Effector memory CD8-positive, alpha-beta T cell (primary cell): Measurements from ENCODE around the gene ARHGAP15.

Source experiments
- ATAC-seq: fragments of 150-1000 bp; cut with Tn5 transposase; replicated peaks from 2 replicates; pipeline ENCODE4 v1.10.0; 2021; ENCODE audit warnings: mild to moderate bottlenecking, moderate library complexity
- DNase-seq, 3 experiments: peaks; one replicate each; pipeline ENCODE4 v3.0.0; 2021
- H3K27ac Mint-ChIP-seq, 2 donors: one replicate each; pipeline ENCODE4 v1.8.0; 2022; ENCODE audit warnings: mild to moderate bottlenecking in 2 of 2, mixed read lengths in 2 of 2, moderate library complexity in 2 of 2
- H3K27me3 Mint-ChIP-seq, 2 donors: one replicate each; pipeline ENCODE4 v1.8.0; 2022; ENCODE audit warnings: mixed read lengths in 2 of 2
- H3K36me3 Mint-ChIP-seq: one replicate; pipeline ENCODE4 v1.8.0; 2022; ENCODE audit warnings: mild to moderate bottlenecking, moderate library complexity, mixed read lengths; ENCODE audit not compliant: insufficient read depth
- H3K4me1 Mint-ChIP-seq, 2 donors: one replicate each; pipeline ENCODE4 v1.8.0; 2022; ENCODE audit warnings: low read depth in 2 of 2, mixed read lengths in 2 of 2
- H3K4me3 Mint-ChIP-seq, 2 donors: one replicate each; pipeline ENCODE4 v1.8.0; 2022; ENCODE audit warnings: mild to moderate bottlenecking in 2 of 2, mixed read lengths in 2 of 2, moderate library complexity in 2 of 2
- H3K9me3 Mint-ChIP-seq, 2 donors: one replicate each; pipeline ENCODE4 v1.8.0; 2022; ENCODE audit warnings: mixed read lengths in 2 of 2

Gene ARHGAP15

DNA sequence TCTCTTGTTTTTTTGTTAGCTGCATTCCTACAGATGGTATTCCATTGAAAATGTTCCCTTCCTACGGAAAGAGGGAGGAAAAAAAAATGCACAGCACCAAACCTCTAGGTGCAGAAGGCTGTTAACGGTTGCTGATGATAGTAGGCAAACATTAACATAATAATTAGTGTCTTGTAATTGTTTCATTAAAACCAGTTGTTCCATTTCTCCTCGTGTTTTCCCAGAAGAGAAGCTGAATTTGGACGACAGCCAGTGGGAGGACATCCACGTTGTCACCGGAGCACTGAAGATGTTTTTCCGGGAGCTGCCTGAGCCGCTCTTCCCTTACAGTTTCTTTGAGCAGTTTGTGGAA, 494.7 kb downstream of the ARHGAP15 start:
- Mint-ChIP-seq H3K9me3 (peaks cover 0 to 4% of the 10 kb centered on the region in 2 donors), H3K4me3 (no peak overlapping the region), H3K36me3 (peaks cover 42% of the 10 kb centered on the region), H3K27ac (no peak overlapping the region), H3K27me3 (no peaks in the 10 kb centered on the region), H3K4me1 (peaks cover 4 to 6% of the 10 kb centered on the region in 2 donors)
- no peak for ATAC-seq
- no peak for DNase-seq

DNA sequence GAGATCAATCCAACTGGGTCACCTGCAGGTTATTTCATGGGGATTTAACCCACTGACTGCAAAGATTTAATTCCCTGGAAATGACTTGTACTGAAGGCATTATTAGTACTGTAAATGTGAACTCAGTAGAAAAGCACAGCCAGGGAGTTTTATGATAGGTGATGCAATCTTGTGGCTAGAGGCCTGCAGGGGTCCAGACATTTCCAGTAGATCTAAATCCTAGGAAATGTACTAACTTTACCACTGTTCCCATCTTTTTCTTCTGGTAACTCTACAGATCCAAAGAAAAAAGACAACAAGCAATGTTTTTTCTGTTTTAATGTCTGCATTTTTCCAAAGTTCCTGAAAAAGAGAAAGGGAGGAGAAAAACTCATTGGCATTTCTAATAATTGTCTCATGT, 500.1 kb downstream of the ARHGAP15 start:
- ATAC-seq = no peak
- Mint-ChIP-seq H3K9me3 (peaks cover 0 to 4% of the 10 kb centered on the region in 2 donors), H3K36me3 (peaks cover 43% of the 10 kb centered on the region), H3K4me1 (peaks cover 4 to 16% of the 10 kb centered on the region in 2 donors), H3K27ac (no peak overlapping the region), H3K27me3 (no peaks in the 10 kb centered on the region), H3K4me3 (no peak overlapping the region)
- no peak for DNase-seq

DNA sequence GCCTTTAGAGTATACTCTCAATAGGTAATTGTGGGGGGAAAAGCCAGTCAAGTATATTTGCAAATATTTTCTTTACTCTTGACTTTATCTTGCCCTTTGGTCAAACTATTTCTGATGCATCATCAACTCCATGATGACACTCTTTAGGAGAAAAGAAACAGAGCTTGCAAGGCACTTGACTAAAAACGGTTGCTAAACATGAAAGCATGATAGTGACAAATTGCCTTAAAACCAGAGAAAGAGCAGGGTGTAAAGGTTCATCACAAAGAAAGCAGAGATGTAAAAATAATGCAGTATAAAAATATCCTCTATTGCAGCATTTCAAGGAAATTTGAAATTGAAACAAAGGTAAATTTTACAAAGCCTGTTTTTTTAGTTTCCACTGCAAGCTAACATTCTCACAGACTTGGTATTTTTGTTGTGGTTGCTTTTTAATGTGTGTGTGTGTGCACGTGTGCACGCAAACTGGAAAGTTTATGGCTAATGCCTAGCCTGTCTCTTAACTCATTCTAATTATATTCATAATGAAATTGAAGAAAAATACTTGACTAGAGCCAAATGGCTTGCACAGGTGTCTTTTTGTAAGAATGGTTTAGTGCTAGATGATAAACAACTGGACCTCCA, 503.6 kb downstream of the ARHGAP15 start:
- ATAC-seq (no peak), DNase-seq (no peak)
- H3K9me3 Mint-ChIP-seq = peaks cover 0 to 7% of the 10 kb centered on the region in 2 donors
- no peak overlapping the region for H3K27ac Mint-ChIP-seq
- H3K4me1 Mint-ChIP-seq = peaks cover 4 to 10% of the 10 kb centered on the region in 2 donors
- H3K27me3 Mint-ChIP-seq = no peaks in the 10 kb centered on the region
- no peak overlapping the region for H3K4me3 Mint-ChIP-seq
- peaks cover 38% of the 10 kb centered on the region for H3K36me3 Mint-ChIP-seq

DNA sequence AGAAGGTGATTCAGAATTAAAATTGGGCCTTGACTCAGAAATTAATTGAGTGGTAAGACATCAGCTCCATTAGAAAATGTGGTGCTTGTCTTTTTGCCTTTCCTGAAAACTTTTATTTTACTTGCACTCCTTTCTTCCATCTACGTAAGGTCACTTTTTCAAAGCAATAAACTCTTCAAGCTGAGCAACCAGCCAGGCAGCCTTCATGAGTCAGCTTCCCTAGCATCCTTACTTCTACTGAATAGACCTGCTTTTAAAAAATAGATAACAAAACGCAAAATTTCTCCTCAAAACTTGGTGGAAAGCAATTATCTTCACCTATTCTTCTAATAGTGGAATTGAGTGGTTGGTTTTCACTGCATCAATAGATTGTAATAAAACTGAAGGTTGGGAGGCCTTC, 504.2 kb downstream of the ARHGAP15 start:
- Mint-ChIP-seq H3K36me3 (peaks cover 38% of the 10 kb centered on the region), H3K4me3 (no peak overlapping the region), H3K9me3 (peaks cover 0 to 7% of the 10 kb centered on the region in 2 donors), H3K4me1 (peaks cover 4 to 10% of the 10 kb centered on the region in 2 donors), H3K27me3 (no peaks in the 10 kb centered on the region), H3K27ac (peak overlapping the region in 1 of 2 donors; percentile 50)
- ATAC-seq = no peak
- no peak for DNase-seq

DNA sequence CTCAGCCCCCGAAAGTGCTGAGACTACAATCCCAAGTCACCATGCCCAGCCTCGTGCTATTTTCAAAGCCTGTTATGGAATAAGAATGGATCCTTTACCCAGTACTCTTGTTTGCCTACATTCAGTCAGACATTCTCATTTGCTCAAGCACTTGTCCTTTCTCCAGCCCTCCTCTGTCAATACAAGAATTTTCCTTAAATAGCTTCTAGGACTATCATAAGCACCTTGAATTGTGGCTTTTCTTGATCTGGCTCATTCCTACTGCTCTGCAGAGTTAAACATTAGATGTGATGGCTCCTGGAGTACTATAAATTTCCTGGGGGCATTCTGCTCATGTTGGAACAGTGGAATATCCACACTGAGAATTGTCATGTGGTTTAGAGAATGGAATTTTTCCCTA, 506.1 kb downstream of the ARHGAP15 start:
- peaks cover 34% of the 10 kb centered on the region for H3K36me3 Mint-ChIP-seq
- H3K27me3 Mint-ChIP-seq = no peaks in the 10 kb centered on the region

DNA sequence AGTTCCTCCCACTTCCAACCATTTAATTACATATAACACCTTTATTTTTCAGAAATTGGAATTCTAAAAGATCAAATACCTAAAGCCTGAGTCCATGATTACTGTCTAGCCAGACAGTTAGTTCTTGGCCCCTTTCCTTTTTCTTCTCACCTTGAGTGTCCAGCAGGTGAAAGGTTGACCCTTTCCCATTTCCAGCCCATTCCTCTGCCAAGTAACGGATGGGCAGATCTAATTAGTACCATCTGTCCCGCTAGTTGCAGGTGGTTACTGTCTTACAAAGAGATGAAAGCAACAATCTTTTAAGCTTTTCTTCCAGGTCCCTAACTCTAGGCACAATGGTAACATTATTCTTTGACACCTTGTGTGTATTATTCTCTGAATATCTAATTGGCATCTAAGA, 506.7 kb downstream of the ARHGAP15 start:
- peaks cover 0 to 10% of the 10 kb centered on the region in 2 donors for H3K4me1 Mint-ChIP-seq
- ATAC-seq (no peak), DNase-seq (no peak)
- no peak overlapping the region for H3K4me3 Mint-ChIP-seq
- no peak overlapping the region for H3K27ac Mint-ChIP-seq
- peaks cover 0 to 7% of the 10 kb centered on the region in 2 donors for H3K9me3 Mint-ChIP-seq
- H3K36me3 Mint-ChIP-seq = peaks cover 36% of the 10 kb centered on the region
- no peaks in the 10 kb centered on the region for H3K27me3 Mint-ChIP-seq

More for the DNA sequence above, 506.1 kb downstream of the ARHGAP15 start:
- ATAC-seq (no peak), DNase-seq (no peak)
- H3K4me1 Mint-ChIP-seq = peaks cover 0 to 10% of the 10 kb centered on the region in 2 donors
- H3K27ac Mint-ChIP-seq = no peak overlapping the region
- H3K9me3 Mint-ChIP-seq = peaks cover 0 to 7% of the 10 kb centered on the region in 2 donors
- H3K4me3 Mint-ChIP-seq = no peak overlapping the region

DNA sequence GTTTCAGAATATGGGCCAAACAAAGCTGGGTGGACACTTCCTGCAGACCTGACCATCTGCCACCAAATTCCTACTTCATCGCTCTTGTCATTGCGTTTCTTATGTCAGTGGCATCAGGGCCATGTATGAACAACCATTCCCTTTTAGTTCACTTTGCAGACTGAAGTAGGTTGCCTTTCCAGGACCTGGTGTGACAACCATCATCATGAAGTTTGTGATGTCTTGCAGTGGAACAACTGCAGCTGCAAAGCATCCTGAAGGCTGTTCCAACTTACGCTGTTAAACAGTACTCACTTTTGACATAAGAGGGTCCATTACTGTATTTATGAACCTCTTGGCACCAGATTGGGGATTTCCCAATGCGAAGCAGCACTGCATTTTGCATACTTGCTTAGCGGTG, 511.6 kb downstream of the ARHGAP15 start:
- no peaks in the 10 kb centered on the region for H3K27me3 Mint-ChIP-seq
- DNase-seq = no peak
- no peak overlapping the region for H3K27ac Mint-ChIP-seq
- peaks cover 0 to 3% of the 10 kb centered on the region in 2 donors for H3K9me3 Mint-ChIP-seq
- peaks cover 54% of the 10 kb centered on the region for H3K36me3 Mint-ChIP-seq
- H3K4me1 Mint-ChIP-seq = peaks cover 7 to 11% of the 10 kb centered on the region in 2 donors
- ATAC-seq = no peak
- H3K4me3 Mint-ChIP-seq = no peak overlapping the region

DNA sequence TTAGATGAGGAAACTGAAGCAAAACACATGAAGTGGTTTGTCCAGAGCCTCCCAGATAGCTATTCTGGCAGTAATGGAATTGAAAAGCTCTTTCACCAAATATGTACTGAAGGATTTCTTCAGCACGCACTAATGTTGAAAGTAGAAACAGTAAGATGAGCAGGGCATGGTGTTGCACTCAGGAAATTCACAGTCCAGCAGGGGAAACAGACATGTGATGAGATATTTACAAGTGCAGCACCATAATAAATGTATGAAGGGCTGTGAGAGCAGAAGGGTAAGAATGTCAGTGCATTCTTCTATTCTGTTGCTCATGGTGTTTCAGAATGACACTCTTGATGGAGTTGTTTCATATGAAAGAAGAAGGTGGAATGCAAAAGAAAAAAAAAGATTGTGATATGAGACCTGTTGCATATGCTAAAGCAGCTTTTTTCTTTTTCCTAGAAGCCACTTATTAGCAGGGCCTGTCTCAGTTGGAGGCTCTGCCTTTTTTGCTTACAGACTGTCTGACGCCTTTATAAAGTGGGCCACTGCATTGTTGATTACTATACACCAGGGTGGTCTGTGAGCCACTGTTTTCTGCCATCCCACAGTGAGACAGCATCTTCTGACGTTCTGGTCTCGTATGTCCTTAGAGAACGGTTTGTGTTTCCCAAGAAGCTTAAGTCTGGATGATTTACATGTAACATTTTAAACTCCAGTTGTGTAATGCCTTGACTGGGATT, 516.9 kb downstream of the ARHGAP15 start:
- H3K4me1 Mint-ChIP-seq = peaks cover 10 to 11% of the 10 kb centered on the region in 2 donors
- H3K27me3 Mint-ChIP-seq = no peaks in the 10 kb centered on the region
- no peak for ATAC-seq
- no peak for DNase-seq
- H3K36me3 Mint-ChIP-seq = peaks cover 51% of the 10 kb centered on the region
- H3K27ac Mint-ChIP-seq = no peak overlapping the region
- H3K9me3 Mint-ChIP-seq = no peaks in the 10 kb centered on the region
- no peak overlapping the region for H3K4me3 Mint-ChIP-seq

DNA sequence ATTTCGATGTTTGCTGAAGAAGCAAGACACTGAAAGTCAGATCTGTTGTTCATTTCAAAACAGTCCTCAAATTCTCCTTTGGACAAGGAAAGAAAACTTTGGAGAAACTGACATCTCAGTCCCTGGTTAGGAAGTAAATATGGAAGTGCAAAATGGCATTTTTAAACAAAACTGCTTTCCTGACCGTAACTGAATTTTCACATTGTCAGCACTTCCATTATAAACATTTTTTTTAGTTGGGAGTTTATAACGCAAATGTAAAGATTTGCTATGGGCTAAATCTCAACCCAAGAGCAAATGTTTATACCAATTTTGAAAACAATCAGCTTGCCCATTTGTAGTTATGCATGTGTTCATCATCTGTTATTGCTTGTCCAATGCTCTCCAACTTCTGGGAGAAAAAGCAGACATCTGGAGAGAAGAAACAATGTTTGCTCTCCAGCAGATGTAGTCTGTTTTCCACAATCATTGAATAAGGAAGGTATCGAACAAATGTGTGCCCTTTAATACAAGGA, 520.1 kb downstream of the ARHGAP15 start:
- Mint-ChIP-seq H3K4me3 (no peak overlapping the region), H3K27me3 (no peaks in the 10 kb centered on the region), H3K27ac (no peak overlapping the region), H3K36me3 (peaks cover 40% of the 10 kb centered on the region), H3K4me1 (peaks cover 4 to 9% of the 10 kb centered on the region in 2 donors), H3K9me3 (no peaks in the 10 kb centered on the region)
- DNase-seq (no peak), ATAC-seq (no peak)

DNA sequence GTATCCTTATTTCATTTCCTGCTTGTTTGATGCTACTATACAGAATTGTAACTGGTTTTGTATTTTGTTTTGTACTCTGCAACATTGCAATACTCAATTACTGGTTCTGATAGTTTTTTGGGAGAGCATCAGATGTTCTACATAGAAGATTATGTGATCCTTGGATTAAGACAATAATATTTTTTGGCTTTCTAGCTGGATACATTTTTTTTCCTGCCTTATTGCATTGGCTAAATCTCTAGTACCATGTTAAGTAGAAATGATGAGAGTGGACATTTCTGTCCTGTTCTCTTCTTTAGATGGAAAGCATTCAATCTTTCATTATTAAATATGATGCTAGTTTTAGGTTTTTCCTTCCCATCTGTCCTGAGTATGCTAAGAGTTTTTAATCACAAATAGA, 523.5 kb downstream of the ARHGAP15 start:
- H3K27ac Mint-ChIP-seq = no peak overlapping the region
- no peak for ATAC-seq
- H3K4me3 Mint-ChIP-seq = no peak overlapping the region
- H3K9me3 Mint-ChIP-seq = no peaks in the 10 kb centered on the region
- no peak for DNase-seq
- no peaks in the 10 kb centered on the region for H3K27me3 Mint-ChIP-seq
- H3K36me3 Mint-ChIP-seq = peaks cover 36% of the 10 kb centered on the region
- peaks cover 9 to 24% of the 10 kb centered on the region in 2 donors for H3K4me1 Mint-ChIP-seq

DNA sequence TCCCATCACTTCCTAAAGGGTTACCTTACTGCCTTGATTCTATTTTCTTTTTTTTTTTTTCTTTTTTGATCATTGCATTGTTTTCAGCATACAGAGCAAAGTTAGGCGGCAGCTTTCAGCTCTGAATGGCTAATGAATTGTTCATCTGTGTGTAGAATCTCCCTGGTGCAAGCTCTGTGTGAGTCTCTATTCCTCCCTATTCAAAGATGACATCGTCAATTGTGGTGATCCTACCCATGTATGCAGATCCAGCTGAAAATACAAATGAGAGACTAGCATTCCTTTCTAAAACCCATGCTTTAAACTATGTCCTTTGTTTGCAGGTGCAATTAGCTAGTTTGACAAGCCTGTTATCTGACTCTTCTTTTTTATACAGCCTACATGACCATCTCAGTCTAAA, 539.0 kb downstream of the ARHGAP15 start:
- Mint-ChIP-seq H3K27ac (no peak overlapping the region), H3K36me3 (peaks cover 4% of the 10 kb centered on the region), H3K27me3 (no peaks in the 10 kb centered on the region), H3K4me1 (peaks cover 4 to 6% of the 10 kb centered on the region in 2 donors), H3K4me3 (no peak overlapping the region), H3K9me3 (no peaks in the 10 kb centered on the region)
- ATAC-seq (no peak), DNase-seq (no peak)

DNA sequence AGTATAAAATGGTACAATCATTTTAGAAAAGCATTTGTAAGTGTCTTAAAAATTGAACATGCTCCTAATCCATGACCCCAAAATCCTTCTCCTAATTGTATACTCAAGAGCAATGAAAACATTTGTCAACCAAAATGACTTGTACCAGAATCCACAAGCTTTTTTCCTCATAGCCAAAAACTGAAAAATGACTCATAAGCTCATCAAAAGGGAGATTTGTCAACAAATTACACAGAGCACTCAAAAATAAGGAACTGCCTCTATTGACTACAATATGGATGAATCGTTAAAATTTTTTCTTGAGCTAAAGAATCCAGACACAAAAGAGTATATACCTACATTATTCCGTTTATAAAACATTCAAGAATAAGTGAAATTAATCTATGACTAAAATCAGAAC, 544.8 kb downstream of the ARHGAP15 start:
- DNase-seq (no peak), ATAC-seq (no peak)
- H3K27me3 Mint-ChIP-seq = no peaks in the 10 kb centered on the region
- peaks cover 13 to 21% of the 10 kb centered on the region in 2 donors for H3K4me1 Mint-ChIP-seq
- H3K4me3 Mint-ChIP-seq = no peak overlapping the region
- H3K9me3 Mint-ChIP-seq = no peaks in the 10 kb centered on the region
- no peak overlapping the region for H3K27ac Mint-ChIP-seq
- H3K36me3 Mint-ChIP-seq = peaks cover 16% of the 10 kb centered on the region

DNA sequence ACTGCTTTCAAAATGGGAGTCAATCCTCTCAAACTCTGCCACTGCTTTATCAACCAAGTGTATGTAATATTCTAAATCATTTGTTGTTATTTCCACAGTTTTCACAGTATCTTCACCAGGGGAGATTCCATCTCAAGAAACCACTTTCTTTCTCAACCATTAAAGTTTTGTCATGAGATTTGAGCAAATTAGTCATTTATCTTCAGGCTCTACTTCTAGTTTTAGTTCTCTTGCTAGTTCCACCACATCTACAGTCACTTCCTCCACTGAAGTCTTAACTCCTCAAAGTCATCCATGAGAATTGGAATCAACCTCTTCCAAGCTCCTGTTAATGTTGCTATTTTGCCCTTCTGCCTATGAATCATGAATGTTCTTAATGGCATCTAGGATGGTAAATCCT, 545.8 kb downstream of the ARHGAP15 start:
- H3K27me3 Mint-ChIP-seq = no peaks in the 10 kb centered on the region
- H3K27ac Mint-ChIP-seq = no peak overlapping the region
- H3K36me3 Mint-ChIP-seq = peaks cover 23% of the 10 kb centered on the region
- DNase-seq (no peak), ATAC-seq (no peak)
- peaks cover 13 to 25% of the 10 kb centered on the region in 2 donors for H3K4me1 Mint-ChIP-seq
- H3K9me3 Mint-ChIP-seq = no peaks in the 10 kb centered on the region
- no peak overlapping the region for H3K4me3 Mint-ChIP-seq

DNA sequence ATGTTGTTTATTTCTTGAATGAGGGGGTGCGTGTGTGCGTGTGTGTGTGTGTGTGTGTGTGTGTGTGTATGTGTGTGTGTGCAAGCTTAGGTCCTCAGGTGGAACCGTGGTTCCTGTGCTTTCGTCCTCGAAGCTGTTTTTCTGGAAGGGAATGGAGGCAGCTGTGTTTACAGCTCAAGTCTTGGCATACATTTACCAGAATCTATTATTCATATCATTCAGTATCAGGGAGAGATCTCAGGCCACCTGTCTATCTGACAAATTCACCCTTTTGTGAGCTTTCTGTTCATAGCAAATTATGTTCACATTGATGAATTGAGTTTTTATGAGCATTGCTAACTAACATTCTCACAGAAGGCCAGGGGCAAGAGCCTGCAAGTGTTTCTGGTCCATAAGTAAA, 550.4 kb downstream of the ARHGAP15 start:
- Mint-ChIP-seq H3K27me3 (no peaks in the 10 kb centered on the region), H3K4me3 (no peak overlapping the region), H3K27ac (no peak overlapping the region), H3K36me3 (peaks cover 18% of the 10 kb centered on the region), H3K4me1 (peaks cover 19 to 29% of the 10 kb centered on the region in 2 donors), H3K9me3 (no peaks in the 10 kb centered on the region)
- DNase-seq (no peak), ATAC-seq (no peak)
